ENCODE measurements around the gene ARHGAP45.

The ARHGAP45 gene

GRCh38 chr19:1041835-1042685 lies 24.9 kb upstream of the ARHGAP45 start:
- Histone ChIP-seq H3K4me1 (ENCODE audit: control insufficient read depth in 2 of 2, insufficient read depth in 1 of 2, low read depth in 1 of 2, low read length in 2 of 2) (peaks cover 7 to 13% of the 10 kb centered on the region in 2 donors), H3K36me3 (replicated peaks in 1 of 2; ENCODE audit: control insufficient read depth in 2 of 2, insufficient read depth in 2 of 2, low read length in 2 of 2) (peaks cover 13 to 18% of the 10 kb centered on the region in 2 donors), H3K4me3 (ENCODE audit: low read length in 2 of 2) (no peak overlapping the region), H3K4ac (ENCODE audit: low read length) (no peak overlapping the region), H4K91ac (ENCODE audit: low read depth, low read length, poor library complexity) (peak overlapping the region; percentile 72), H3K79me1 (ENCODE audit: low read depth, low read length) (peaks cover 4% of the 10 kb centered on the region), H3K27ac (replicated peaks; ENCODE audit: low read length) (no peak overlapping the region), H2BK120ac (ENCODE audit: low read depth, low read length) (no peak overlapping the region), H3K9me3 (replicated peaks in 1 of 2; ENCODE audit: control insufficient read depth in 2 of 2, insufficient read depth in 1 of 2, low read depth in 1 of 2, low read length in 2 of 2) (no peaks in the 10 kb centered on the region), H2BK15ac (ENCODE audit: low read length) (peak overlapping the region; percentile 88), H2BK5ac (ENCODE audit: low read length) (no peak overlapping the region), H3K23ac (ENCODE audit: low read depth, low read length, poor library complexity) (peak overlapping the region; percentile 80), H2AFZ (ENCODE audit: low read length) (no peak overlapping the region), H3K27me3 (ENCODE audit: control insufficient read depth in 3 of 3, insufficient read depth in 3 of 3, low read depth in 1 of 3, low read length in 3 of 3) (no peaks in the 10 kb centered on the region), H3K9ac (ENCODE audit: low read depth, low read length, poor library complexity) (peak overlapping the region; percentile 44), H2BK12ac (ENCODE audit: low read length) (peak overlapping the region; percentile 58), H3K18ac (ENCODE audit: low read length) (peak overlapping the region; percentile 89), H3K14ac (ENCODE audit: low read length) (no peak overlapping the region), H3K4me2 (ENCODE audit: insufficient read depth, low read length, poor library complexity, severe bottlenecking) (no peak overlapping the region), H2AK5ac (ENCODE audit: low read depth, low read length) (peak overlapping the region; percentile 94), H4K8ac (ENCODE audit: low read depth, low read length) (peak overlapping the region; percentile 29)
- no CpG with 5 or more reads among the region's 43 CpGs for WGBS, 2 donors (ENCODE audit: extremely low coverage in 2 of 2, insufficient read length in 2 of 2, insufficient replicate concordance in 1 of 2)
- DNase-seq (ENCODE audit: low spot score): no peak

- Histone ChIP-seq H3K4me2 (ENCODE audit: insufficient read depth, low read length, poor library complexity, severe bottlenecking) (no peak overlapping the region), H3K27me3 (ENCODE audit: control insufficient read depth in 3 of 3, insufficient read depth in 3 of 3, low read depth in 1 of 3, low read length in 3 of 3) (no peaks in the 10 kb centered on the region), H4K8ac (ENCODE audit: low read depth, low read length) (no peak overlapping the region), H3K4ac (ENCODE audit: low read length) (no peak overlapping the region), H3K36me3 (replicated peaks in 1 of 2; ENCODE audit: control insufficient read depth in 2 of 2, insufficient read depth in 2 of 2, low read length in 2 of 2) (peaks cover 8 to 12% of the 10 kb centered on the region in 2 donors), H2BK5ac (ENCODE audit: low read length) (no peak overlapping the region), H3K14ac (ENCODE audit: low read length) (no peak overlapping the region), H2AK5ac (ENCODE audit: low read depth, low read length) (peak overlapping the region; percentile 60), H3K27ac (replicated peaks; ENCODE audit: low read length) (no peak overlapping the region), H4K91ac (ENCODE audit: low read depth, low read length, poor library complexity) (no peak overlapping the region), H3K23ac (ENCODE audit: low read depth, low read length, poor library complexity) (no peak overlapping the region), H3K4me3 (ENCODE audit: low read length in 2 of 2) (no peak overlapping the region), H2BK120ac (ENCODE audit: low read depth, low read length) (no peak overlapping the region), H2BK12ac (ENCODE audit: low read length) (no peak overlapping the region), H3K79me1 (ENCODE audit: low read depth, low read length) (peaks cover 4% of the 10 kb centered on the region), H2BK15ac (ENCODE audit: low read length) (peak overlapping the region; percentile 65), H3K9ac (ENCODE audit: low read depth, low read length, poor library complexity) (no peak overlapping the region), H3K4me1 (ENCODE audit: control insufficient read depth in 2 of 2, insufficient read depth in 1 of 2, low read depth in 1 of 2, low read length in 2 of 2) (peaks cover 7 to 13% of the 10 kb centered on the region in 2 donors), H2AFZ (ENCODE audit: low read length) (no peak overlapping the region), H3K18ac (ENCODE audit: low read length) (peak overlapping the region; percentile 46), H3K9me3 (replicated peaks in 1 of 2; ENCODE audit: control insufficient read depth in 2 of 2, insufficient read depth in 1 of 2, low read depth in 1 of 2, low read length in 2 of 2) (no peaks in the 10 kb centered on the region)
- no peak for DNase-seq (ENCODE audit: low spot score)
- no CpG with 5 or more reads among the region's 23 CpGs for WGBS, 2 donors (ENCODE audit: extremely low coverage in 2 of 2, insufficient read length in 2 of 2, insufficient replicate concordance in 1 of 2)
Measured at GRCh38 chr19:1042689-1043511, 24.1 kb upstream of the ARHGAP45 start.

GRCh38 chr19:1045247-1045603 lies 21.7 kb upstream of the ARHGAP45 start:
- H3K14ac ChIP-seq (ENCODE audit: low read length): no peak overlapping the region
- no peak overlapping the region for H3K4me2 ChIP-seq (ENCODE audit: insufficient read depth, low read length, poor library complexity, severe bottlenecking)
- no peak overlapping the region for H4K91ac ChIP-seq (ENCODE audit: low read depth, low read length, poor library complexity)
- peaks cover 9 to 10% of the 10 kb centered on the region in 2 donors for H3K4me1 ChIP-seq (ENCODE audit: control insufficient read depth in 2 of 2, insufficient read depth in 1 of 2, low read depth in 1 of 2, low read length in 2 of 2)
- no peak overlapping the region for H3K27ac ChIP-seq (replicated peaks; ENCODE audit: low read length)
- H3K4me3 ChIP-seq (ENCODE audit: low read length in 2 of 2): no peak overlapping the region
- no peak for DNase-seq (ENCODE audit: low spot score)
- no peak overlapping the region for H3K4ac ChIP-seq (ENCODE audit: low read length)
- H3K9me3 ChIP-seq (replicated peaks in 1 of 2; ENCODE audit: control insufficient read depth in 2 of 2, insufficient read depth in 1 of 2, low read depth in 1 of 2, low read length in 2 of 2): no peaks in the 10 kb centered on the region
- H3K18ac ChIP-seq (ENCODE audit: low read length): no peak overlapping the region
- H2BK120ac ChIP-seq (ENCODE audit: low read depth, low read length): no peak overlapping the region
- H3K9ac ChIP-seq (ENCODE audit: low read depth, low read length, poor library complexity): no peak overlapping the region
- WGBS, 2 donors (ENCODE audit: extremely low coverage in 2 of 2, insufficient read length in 2 of 2, insufficient replicate concordance in 1 of 2): no CpG with 5 or more reads among the region's 10 CpGs
- no peak overlapping the region for H4K8ac ChIP-seq (ENCODE audit: low read depth, low read length)
- H2AFZ ChIP-seq (ENCODE audit: low read length): no peak overlapping the region
- peak overlapping the region; percentile 90 for H2BK5ac ChIP-seq (ENCODE audit: low read length)
- H2AK5ac ChIP-seq (ENCODE audit: low read depth, low read length): no peak overlapping the region
- H2BK12ac ChIP-seq (ENCODE audit: low read length): no peak overlapping the region
- H3K27me3 ChIP-seq (ENCODE audit: control insufficient read depth in 3 of 3, insufficient read depth in 3 of 3, low read depth in 1 of 3, low read length in 3 of 3): no peaks in the 10 kb centered on the region
- no peak overlapping the region for H2BK15ac ChIP-seq (ENCODE audit: low read length)
- no peak overlapping the region for H3K23ac ChIP-seq (ENCODE audit: low read depth, low read length, poor library complexity)
- peaks cover 4% of the 10 kb centered on the region for H3K79me1 ChIP-seq (ENCODE audit: low read depth, low read length)
- no peaks in the 10 kb centered on the region for H3K36me3 ChIP-seq (replicated peaks in 1 of 2; ENCODE audit: control insufficient read depth in 2 of 2, insufficient read depth in 2 of 2, low read length in 2 of 2)

DNA sequence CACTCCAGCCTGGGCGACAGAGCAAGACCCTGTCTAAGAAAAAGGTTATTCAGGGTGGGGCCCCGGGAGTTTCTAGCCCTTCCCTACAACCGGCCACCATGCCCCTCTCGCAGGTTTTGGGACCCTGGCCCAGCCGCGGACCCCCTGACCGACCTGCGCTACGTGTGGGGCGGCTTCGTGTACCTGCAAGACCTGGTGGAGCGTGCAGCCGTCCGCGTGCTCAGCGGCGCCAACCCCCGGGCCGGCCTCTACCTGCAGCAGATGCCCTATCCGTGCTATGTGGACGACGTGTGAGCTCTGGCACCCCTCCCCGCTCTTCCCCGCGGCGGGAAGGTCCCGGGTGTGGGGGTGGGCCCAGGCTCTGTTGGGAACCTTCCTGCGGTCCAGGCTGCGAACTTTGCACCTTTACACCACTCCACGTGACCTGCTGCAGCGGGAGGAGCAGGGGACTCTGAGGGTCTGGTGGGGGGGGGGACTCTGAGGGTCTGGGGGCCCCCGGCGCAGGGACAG lies 20.8 kb upstream of the ARHGAP45 start:
- Histone ChIP-seq H3K27me3 (ENCODE audit: control insufficient read depth in 3 of 3, insufficient read depth in 3 of 3, low read depth in 1 of 3, low read length in 3 of 3) (no peaks in the 10 kb centered on the region), H3K23ac (ENCODE audit: low read depth, low read length, poor library complexity) (no peak overlapping the region), H3K18ac (ENCODE audit: low read length) (no peak overlapping the region), H3K36me3 (replicated peaks in 1 of 2; ENCODE audit: control insufficient read depth in 2 of 2, insufficient read depth in 2 of 2, low read length in 2 of 2) (no peaks in the 10 kb centered on the region), H3K4me3 (ENCODE audit: low read length in 2 of 2) (no peak overlapping the region), H3K4me1 (ENCODE audit: control insufficient read depth in 2 of 2, insufficient read depth in 1 of 2, low read depth in 1 of 2, low read length in 2 of 2) (peaks cover 3 to 5% of the 10 kb centered on the region in 2 donors), H2BK12ac (ENCODE audit: low read length) (peak overlapping the region; percentile 22), H2AFZ (ENCODE audit: low read length) (no peak overlapping the region), H4K91ac (ENCODE audit: low read depth, low read length, poor library complexity) (no peak overlapping the region), H2BK5ac (ENCODE audit: low read length) (peak overlapping the region; percentile 75), H2AK5ac (ENCODE audit: low read depth, low read length) (no peak overlapping the region), H3K4me2 (ENCODE audit: insufficient read depth, low read length, poor library complexity, severe bottlenecking) (no peak overlapping the region), H3K4ac (ENCODE audit: low read length) (no peak overlapping the region), H3K9me3 (replicated peaks in 1 of 2; ENCODE audit: control insufficient read depth in 2 of 2, insufficient read depth in 1 of 2, low read depth in 1 of 2, low read length in 2 of 2) (peaks cover 0 to 3% of the 10 kb centered on the region in 2 donors), H4K8ac (ENCODE audit: low read depth, low read length) (peak overlapping the region; percentile 65), H2BK120ac (ENCODE audit: low read depth, low read length) (no peak overlapping the region), H2BK15ac (ENCODE audit: low read length) (no peak overlapping the region), H3K27ac (replicated peaks; ENCODE audit: low read length) (no peak overlapping the region), H3K14ac (ENCODE audit: low read length) (peak overlapping the region; percentile 38), H3K9ac (ENCODE audit: low read depth, low read length, poor library complexity) (no peak overlapping the region), H3K79me1 (ENCODE audit: low read depth, low read length) (peaks cover 4% of the 10 kb centered on the region)
- WGBS, 2 donors (ENCODE audit: extremely low coverage in 2 of 2, insufficient read length in 2 of 2, insufficient replicate concordance in 1 of 2): no CpG with 5 or more reads among the region's 33 CpGs
- DNase-seq (ENCODE audit: low spot score): no peak
